Mesodermal cell (in vitro differentiated cells): ENCODE results near the gene NCKAP5.

Source experiments
- H3K27ac ChIP-seq: 2 replicates; pipeline ENCODE4 v1.7.0; 2013; ENCODE audit warnings: mild to moderate bottlenecking, low read depth, low read length, moderate library complexity; ENCODE audit not compliant: severe bottlenecking
- H3K36me3 ChIP-seq: 2 replicates; pipeline ENCODE4 v1.7.1; 2013; ENCODE audit warnings: mild to moderate bottlenecking, low read length, moderate library complexity; ENCODE audit not compliant: control insufficient read depth, insufficient read depth
- H3K4me1 ChIP-seq: one replicate; pipeline ENCODE4 v1.7.1; 2013; ENCODE audit warnings: mild to moderate bottlenecking, low read length; ENCODE audit not compliant: insufficient read depth, control insufficient read depth, poor library complexity, severe bottlenecking
- H3K4me3 ChIP-seq: 2 replicates; pipeline ENCODE4 v1.7.0; 2013; ENCODE audit warnings: low read length, control low read depth, mild to moderate bottlenecking; ENCODE audit not compliant: insufficient read depth, poor library complexity, severe bottlenecking; ENCODE audit errors: extremely low read depth
- H3K9me3 ChIP-seq: 2 replicates; pipeline ENCODE4 v1.7.1; 2013; ENCODE audit warnings: mild to moderate bottlenecking, low read length, moderate library complexity; ENCODE audit not compliant: control insufficient read depth
- WGBS, 2 experiments: methylation state at CpG; one replicate each; pipeline ENCODE4 v1.1.5; 2013; ENCODE audit warnings: missing lambda C conversion rate in 2 of 2; ENCODE audit not compliant: insufficient coverage in 2 of 2; 5-methylcytosine and 5-hydroxymethylcytosine counted together

NCKAP5 gene

GRCh38 chr2:133457861-133458260, 110.4 kb downstream of the NCKAP5 start:
- Histone ChIP-seq H3K4me3 (no peak overlapping the region), H3K36me3 (no peaks in the 10 kb centered on the region), H3K9me3 (no peaks in the 10 kb centered on the region), H3K4me1 (no peaks in the 10 kb centered on the region), H3K27ac (no peak overlapping the region)
- WGBS, 2 experiments = 100% methylated on average over 1 of the region's 4 CpGs

DNA sequence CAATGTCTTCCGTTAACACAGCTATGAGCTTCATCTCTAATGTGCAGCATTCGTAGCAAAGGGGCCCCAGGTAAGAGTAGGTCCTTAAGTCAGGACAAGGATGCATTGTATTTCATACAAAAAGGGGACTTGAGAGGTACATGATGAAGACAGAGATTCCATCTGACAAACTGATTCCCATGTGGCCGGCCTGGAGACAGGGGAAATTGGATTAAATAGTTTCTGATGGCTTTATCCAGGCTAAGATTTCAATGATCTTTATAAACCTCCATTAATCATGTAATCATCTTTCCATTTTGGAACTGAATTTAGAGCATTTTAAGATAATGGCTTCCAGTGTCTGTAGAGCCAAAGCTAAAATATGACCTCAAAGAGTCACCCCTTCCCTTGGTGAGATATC, 111.3 kb downstream of the NCKAP5 start:
- Histone ChIP-seq H3K4me1 (no peaks in the 10 kb centered on the region), H3K4me3 (no peak overlapping the region), H3K9me3 (no peaks in the 10 kb centered on the region), H3K27ac (no peak overlapping the region), H3K36me3 (no peaks in the 10 kb centered on the region)
- WGBS, 2 experiments = 93 to 100% methylated on average over 2 of the region's 3 CpGs

- no peak overlapping the region for H3K27ac ChIP-seq
- H3K4me3 ChIP-seq = no peak overlapping the region
- H3K36me3 ChIP-seq = no peaks in the 10 kb centered on the region
- WGBS, 2 experiments = 83 to 100% methylated on average over 2 of the region's 5 CpGs
- no peaks in the 10 kb centered on the region for H3K4me1 ChIP-seq
- no peaks in the 10 kb centered on the region for H3K9me3 ChIP-seq
Observed at GRCh38 chr2:133456156-133456555, 112.1 kb downstream of the NCKAP5 start.

DNA sequence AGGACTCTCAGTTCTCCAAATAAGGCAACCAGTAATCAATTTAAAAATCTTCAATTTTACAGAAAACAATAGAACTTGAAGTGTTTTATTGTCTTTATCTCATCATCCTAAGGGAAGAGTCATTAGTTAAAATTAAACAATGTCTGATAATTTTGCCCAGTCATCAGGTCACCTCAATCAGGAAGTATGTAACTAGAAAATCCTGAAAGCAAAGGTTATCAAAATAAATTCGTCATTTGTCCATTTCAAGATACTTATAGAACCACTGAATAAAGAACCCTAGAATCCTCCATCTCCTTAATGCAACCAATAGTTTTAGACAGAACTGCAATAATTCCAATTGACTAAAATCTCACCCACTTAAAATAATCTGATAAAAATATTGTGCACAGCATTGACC, 115.2 kb downstream of the NCKAP5 start:
- H3K4me1 ChIP-seq = no peaks in the 10 kb centered on the region
- WGBS, 2 experiments = 43 to 80% methylated on average over 1 of the region's 1 CpG
- no peak overlapping the region for H3K4me3 ChIP-seq
- no peak overlapping the region for H3K27ac ChIP-seq
- no peaks in the 10 kb centered on the region for H3K36me3 ChIP-seq
- H3K9me3 ChIP-seq = no peaks in the 10 kb centered on the region

DNA sequence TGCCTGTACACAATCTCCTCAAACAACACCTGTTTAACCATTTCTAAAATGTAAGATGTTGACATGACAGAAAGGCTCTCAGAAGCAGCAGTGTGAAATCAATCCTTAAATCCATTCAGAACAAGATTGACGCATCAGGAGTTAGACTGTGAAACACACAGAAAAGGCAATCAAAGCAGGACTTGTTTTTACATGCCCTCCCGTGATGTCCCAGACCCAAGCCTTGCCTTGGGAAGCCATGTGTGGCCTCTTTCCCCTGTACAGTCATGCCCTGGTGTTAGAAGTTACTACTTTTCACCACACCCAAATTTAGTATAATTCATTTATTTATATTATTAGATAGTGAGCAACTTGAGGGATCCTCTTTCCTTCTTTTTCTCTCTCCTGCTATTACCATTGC, 115.7 kb downstream of the NCKAP5 start:
- WGBS, 2 experiments = 77 to 80% methylated on average over 1 to 2 of the region's 2 CpGs
- Histone ChIP-seq H3K4me1 (no peaks in the 10 kb centered on the region), H3K36me3 (no peaks in the 10 kb centered on the region), H3K4me3 (no peak overlapping the region), H3K27ac (no peak overlapping the region), H3K9me3 (no peaks in the 10 kb centered on the region)

DNA sequence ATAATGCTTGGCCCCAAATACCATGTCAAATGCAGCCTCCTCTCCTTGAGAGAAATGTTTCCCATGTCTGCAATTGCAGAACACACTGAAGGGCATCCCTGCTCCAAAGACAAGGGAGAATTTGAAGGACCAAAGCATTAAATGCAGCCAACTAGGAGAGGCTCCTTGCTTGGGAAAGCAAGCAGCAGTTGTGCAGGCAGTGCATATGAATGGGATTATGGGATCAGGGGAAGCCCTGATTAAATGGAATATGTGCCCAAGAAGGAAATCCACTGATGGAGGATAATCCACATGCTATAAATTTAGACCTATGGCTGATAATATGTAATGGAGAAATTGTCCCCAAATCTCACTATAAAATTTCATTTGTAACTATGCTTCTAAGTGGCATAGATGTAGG, 116.1 kb downstream of the NCKAP5 start:
- Histone ChIP-seq H3K4me1 (no peaks in the 10 kb centered on the region), H3K9me3 (no peaks in the 10 kb centered on the region), H3K36me3 (no peaks in the 10 kb centered on the region), H3K27ac (no peak overlapping the region), H3K4me3 (no peak overlapping the region)

DNA sequence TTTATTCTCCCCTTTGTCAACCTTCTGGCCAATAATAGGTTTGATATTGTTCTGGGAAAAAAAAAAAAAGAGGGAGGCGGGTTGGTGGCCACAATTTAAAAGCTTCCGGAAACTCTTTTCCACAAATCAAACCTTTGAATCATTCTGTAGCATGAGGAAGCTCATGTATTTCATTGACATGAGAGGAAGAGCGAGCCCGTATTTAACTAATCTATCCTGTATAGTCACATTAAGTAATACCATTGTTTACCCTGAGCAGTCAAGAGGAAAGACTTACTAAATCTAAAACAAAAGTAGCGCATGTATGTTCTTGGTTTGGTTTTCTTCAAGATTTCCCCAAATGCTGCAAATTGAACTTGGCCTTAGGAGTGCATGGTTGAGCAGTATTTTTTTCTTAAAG, 120.1 kb downstream of the NCKAP5 start:
- no peak overlapping the region for H3K27ac ChIP-seq
- no peaks in the 10 kb centered on the region for H3K4me1 ChIP-seq
- no peak overlapping the region for H3K4me3 ChIP-seq
- 100% methylated on average over 1 of the region's 5 CpGs; no CpG with 5 or more reads in 1 of the 2 experiments for WGBS, 2 experiments
- H3K36me3 ChIP-seq = no peaks in the 10 kb centered on the region
- no peaks in the 10 kb centered on the region for H3K9me3 ChIP-seq

DNA sequence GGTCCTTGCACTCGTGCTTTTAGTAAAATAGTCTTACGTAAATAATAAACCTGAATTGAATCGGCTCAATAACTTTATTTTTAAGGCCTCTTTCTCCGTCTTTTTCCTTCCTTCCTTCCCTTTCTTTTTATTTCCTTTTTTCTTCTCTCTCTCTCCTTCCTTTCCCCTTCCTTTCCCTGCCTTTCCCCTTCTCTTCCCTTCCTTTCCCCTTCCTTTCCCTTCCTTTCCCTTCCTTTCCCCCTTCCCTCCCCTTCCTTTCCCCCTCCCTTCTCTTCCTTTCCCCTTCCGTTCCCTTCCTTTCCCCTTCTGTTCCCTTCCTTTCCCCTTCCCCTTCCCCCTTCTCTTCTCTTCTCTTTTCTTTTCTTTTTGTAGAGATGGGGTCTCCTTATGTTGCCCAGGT, 121.0 kb downstream of the NCKAP5 start:
- Histone ChIP-seq H3K36me3 (no peaks in the 10 kb centered on the region), H3K9me3 (no peaks in the 10 kb centered on the region), H3K27ac (no peak overlapping the region), H3K4me3 (no peak overlapping the region), H3K4me1 (peaks cover 2% of the 10 kb centered on the region)
- 87 to 91% methylated on average over 4 of the region's 5 CpGs for WGBS, 2 experiments

GRCh38 chr2:133444465-133444864, 123.8 kb downstream of the NCKAP5 start:
- WGBS, 2 experiments = 53 to 100% methylated on average over 1 to 3 of the region's 3 CpGs
- no peak overlapping the region for H3K4me3 ChIP-seq
- H3K27ac ChIP-seq = no peak overlapping the region
- no peaks in the 10 kb centered on the region for H3K9me3 ChIP-seq
- H3K36me3 ChIP-seq = no peaks in the 10 kb centered on the region
- peaks cover 5% of the 10 kb centered on the region for H3K4me1 ChIP-seq

- WGBS, 2 experiments = 100% methylated on average over 1 of the region's 2 CpGs
- no peak overlapping the region for H3K27ac ChIP-seq
- peaks cover 5% of the 10 kb centered on the region for H3K4me1 ChIP-seq
Observed at GRCh38 chr2:133442393-133442792, 125.9 kb downstream of the NCKAP5 start.

GRCh38 chr2:133439565-133439920, 128.7 kb downstream of the NCKAP5 start:
- Histone ChIP-seq H3K4me3 (no peak overlapping the region), H3K9me3 (no peaks in the 10 kb centered on the region), H3K27ac (no peak overlapping the region), H3K36me3 (no peaks in the 10 kb centered on the region), H3K4me1 (peaks cover 5% of the 10 kb centered on the region)

More at GRCh38 chr2:133442393-133442792, 125.9 kb downstream of the NCKAP5 start:
- H3K9me3 ChIP-seq = no peaks in the 10 kb centered on the region
- no peaks in the 10 kb centered on the region for H3K36me3 ChIP-seq
- H3K4me3 ChIP-seq = no peak overlapping the region
